Measurements from ENCODE around the gene MOB3B. TPM values are rescaled to one million over a fixed set of nuclear protein-coding genes. Genes with fewer than 3 reads are reported as not detected.

MOB3B gene
- total RNA-seq, 1 donor from 2014 or later, result 14.8 TPM

DNA sequence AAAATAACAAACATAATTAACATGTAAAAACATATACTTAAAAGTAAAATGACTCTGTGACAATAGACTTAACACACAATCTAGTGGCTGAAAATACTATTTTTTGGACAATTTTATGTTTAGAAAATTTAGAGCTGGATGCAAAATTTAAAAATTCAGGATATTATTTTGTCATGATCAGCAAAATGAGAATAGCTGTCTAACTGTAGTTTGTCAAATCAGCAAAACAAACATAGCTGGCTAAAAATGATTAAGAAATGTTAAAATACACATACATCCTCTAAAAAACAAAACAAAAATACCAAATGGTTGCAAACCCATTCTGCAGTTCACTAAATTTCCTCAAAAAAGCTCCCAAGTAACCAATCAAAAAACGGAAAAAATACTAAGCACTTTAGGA is 25.1 kb upstream of the MOB3B start:
- Mint-ChIP-seq H3K36me3 (peaks cover 27% of the 10 kb centered on the region), H3K4me3 (no peak overlapping the region), H3K4me1 (peaks cover under 1% of the 10 kb centered on the region), H3K9me3 (peaks cover 3% of the 10 kb centered on the region), H3K27me3 (ENCODE audit: low read depth) (no peaks in the 10 kb centered on the region), H3K27ac (no peak overlapping the region)
- TF ChIP-seq CTCF (IDR thresholded peaks at IDR 0.05; ENCODE audit: unreplicated experiment), result no peak
- no peak for DNase-seq (ENCODE audit: low spot score in 2 of 2, unreplicated experiment in 2 of 2)

GRCh38 chr9:27549196-27549755 is 19.7 kb upstream of the MOB3B start:
- no peak for TF ChIP-seq CTCF (IDR thresholded peaks at IDR 0.05; ENCODE audit: unreplicated experiment)
- H3K27me3 Mint-ChIP-seq (ENCODE audit: low read depth), result no peaks in the 10 kb centered on the region
- DNase-seq (ENCODE audit: low spot score in 2 of 2, unreplicated experiment in 2 of 2), result no peak
- H3K9me3 Mint-ChIP-seq, result peaks cover 3% of the 10 kb centered on the region
- H3K4me3 Mint-ChIP-seq, result no peak overlapping the region
- H3K27ac Mint-ChIP-seq, result peak overlapping the region; percentile 66
- peaks cover 27% of the 10 kb centered on the region for H3K36me3 Mint-ChIP-seq
- peaks cover 10% of the 10 kb centered on the region for H3K4me1 Mint-ChIP-seq

GRCh38 chr9:27548055-27548741 is 18.6 kb upstream of the MOB3B start:
- no peak overlapping the region for H3K4me3 Mint-ChIP-seq
- DNase-seq (ENCODE audit: low spot score in 2 of 2, unreplicated experiment in 2 of 2), result no peak
- H3K27me3 Mint-ChIP-seq (ENCODE audit: low read depth), result no peaks in the 10 kb centered on the region
- TF ChIP-seq CTCF (IDR thresholded peaks at IDR 0.05; ENCODE audit: unreplicated experiment), result peak; percentile 52
- H3K36me3 Mint-ChIP-seq, result peaks cover 19% of the 10 kb centered on the region
- peaks cover 10% of the 10 kb centered on the region for H3K4me1 Mint-ChIP-seq
- no peaks in the 10 kb centered on the region for H3K9me3 Mint-ChIP-seq
- H3K27ac Mint-ChIP-seq, result peak overlapping the region; percentile 50

- no peak overlapping the region for H3K27ac Mint-ChIP-seq
- no peak for DNase-seq (ENCODE audit: low spot score in 2 of 2, unreplicated experiment in 2 of 2)
- no peak overlapping the region for H3K4me3 Mint-ChIP-seq
- peaks cover 13% of the 10 kb centered on the region for H3K36me3 Mint-ChIP-seq
- H3K27me3 Mint-ChIP-seq (ENCODE audit: low read depth), result no peaks in the 10 kb centered on the region
- no peak for TF ChIP-seq CTCF (IDR thresholded peaks at IDR 0.05; ENCODE audit: unreplicated experiment)
- no peaks in the 10 kb centered on the region for H3K9me3 Mint-ChIP-seq
- peaks cover 15% of the 10 kb centered on the region for H3K4me1 Mint-ChIP-seq
Observed at GRCh38 chr9:27545471-27545870, 15.9 kb upstream of the MOB3B start.

DNA sequence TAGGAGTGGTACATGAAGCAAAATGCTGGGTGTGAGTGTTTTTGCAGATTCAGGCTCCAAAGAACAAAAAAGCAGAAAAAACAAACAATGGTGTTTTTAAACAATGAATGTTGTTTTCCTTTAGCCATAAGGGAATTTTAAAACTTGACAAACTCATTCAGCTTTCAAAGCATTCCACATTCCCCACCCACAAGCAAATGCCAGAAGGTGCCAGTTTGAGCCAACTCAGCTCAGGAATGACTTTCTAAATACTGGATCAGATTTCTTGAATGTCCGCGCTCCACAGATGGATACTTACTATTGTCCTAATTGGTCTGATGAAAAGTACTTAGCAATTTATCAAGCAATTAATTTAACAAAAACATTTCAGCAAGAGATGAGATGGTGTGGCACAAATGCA is 12.9 kb upstream of the MOB3B start:
- H3K27ac Mint-ChIP-seq, result no peak overlapping the region
- H3K4me1 Mint-ChIP-seq, result peaks cover 21% of the 10 kb centered on the region
- TF ChIP-seq CTCF (IDR thresholded peaks at IDR 0.05; ENCODE audit: unreplicated experiment), result no peak
- no peaks in the 10 kb centered on the region for H3K27me3 Mint-ChIP-seq (ENCODE audit: low read depth)
- no peak for DNase-seq (ENCODE audit: low spot score in 2 of 2, unreplicated experiment in 2 of 2)
- no peaks in the 10 kb centered on the region for H3K9me3 Mint-ChIP-seq
- no peak overlapping the region for H3K4me3 Mint-ChIP-seq
- H3K36me3 Mint-ChIP-seq, result peaks cover 13% of the 10 kb centered on the region

Measured in mesothelial cell of epicardium (in vitro differentiated cells).